GM21723 (cell line): ENCODE measurements around the gene SMPD3.

Source experiments
- ATAC-seq: cut with Tn5 transposase; IDR thresholded peaks from one replicate; pipeline ENCODE4 v1.9.1; 2021; ENCODE audit warnings: mild to moderate bottlenecking, moderate library complexity; ENCODE audit not compliant: unreplicated experiment

Gene SMPD3

DNA sequence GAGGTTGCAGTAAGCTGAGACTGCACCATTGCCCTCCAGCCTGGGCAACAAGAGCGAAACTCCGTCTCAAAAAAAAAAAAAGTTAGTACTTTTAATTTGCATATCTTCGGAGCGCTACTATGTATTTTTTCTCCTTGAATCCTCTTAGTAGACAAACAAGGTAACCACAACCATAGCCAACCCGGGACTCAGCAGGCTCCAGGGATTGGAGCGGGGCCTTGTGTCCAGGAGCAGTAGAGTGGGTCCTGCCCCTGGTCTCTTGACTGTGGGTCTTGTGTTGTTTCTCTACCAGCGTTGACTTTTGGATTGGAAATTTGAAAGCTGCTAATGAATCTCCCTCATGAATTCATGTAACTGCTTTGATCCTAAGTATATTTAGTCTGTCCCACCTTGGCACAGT is 105.2 kb downstream of the SMPD3 start:
- no peak for ATAC-seq

DNA sequence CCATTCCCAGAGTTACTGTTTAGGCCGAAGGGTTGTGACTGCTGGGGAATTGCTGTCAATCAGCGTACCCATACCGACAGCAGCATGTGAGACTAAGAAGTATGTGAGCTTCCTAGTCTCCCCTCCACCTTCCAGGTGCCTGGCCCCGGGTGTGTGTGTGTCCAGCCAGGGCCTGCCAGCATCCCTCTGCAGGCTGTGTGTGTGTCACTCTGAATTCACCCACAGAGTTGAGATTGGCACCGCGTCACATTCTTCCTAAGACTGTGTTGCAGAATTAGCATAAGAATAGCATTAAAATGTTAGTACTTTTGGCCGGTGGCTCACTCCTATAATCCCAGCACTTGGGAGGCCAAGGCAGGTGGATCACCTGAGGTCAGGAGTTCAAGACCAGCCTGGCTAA is 105.7 kb downstream of the SMPD3 start:
- ATAC-seq: no peak

DNA sequence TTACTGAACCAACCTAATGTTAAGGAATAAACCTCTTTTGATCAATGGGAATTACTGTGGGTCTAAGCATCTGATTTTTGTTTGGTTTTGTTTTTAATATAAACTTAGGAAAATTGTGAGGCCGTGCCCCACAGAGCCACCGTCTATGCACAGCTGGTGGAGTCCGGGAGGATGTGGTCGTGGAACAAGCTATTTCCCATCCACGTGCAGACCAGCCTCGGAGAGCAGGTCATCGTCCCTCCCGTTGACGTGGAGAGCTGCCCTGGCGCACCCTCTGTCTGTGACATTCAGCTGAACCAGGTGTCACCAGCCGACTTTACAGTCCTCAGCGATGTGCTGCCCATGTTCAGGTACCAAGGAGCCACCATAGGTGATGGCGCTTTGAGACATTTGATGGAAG is 109.1 kb downstream of the SMPD3 start:
- no peak for ATAC-seq

DNA sequence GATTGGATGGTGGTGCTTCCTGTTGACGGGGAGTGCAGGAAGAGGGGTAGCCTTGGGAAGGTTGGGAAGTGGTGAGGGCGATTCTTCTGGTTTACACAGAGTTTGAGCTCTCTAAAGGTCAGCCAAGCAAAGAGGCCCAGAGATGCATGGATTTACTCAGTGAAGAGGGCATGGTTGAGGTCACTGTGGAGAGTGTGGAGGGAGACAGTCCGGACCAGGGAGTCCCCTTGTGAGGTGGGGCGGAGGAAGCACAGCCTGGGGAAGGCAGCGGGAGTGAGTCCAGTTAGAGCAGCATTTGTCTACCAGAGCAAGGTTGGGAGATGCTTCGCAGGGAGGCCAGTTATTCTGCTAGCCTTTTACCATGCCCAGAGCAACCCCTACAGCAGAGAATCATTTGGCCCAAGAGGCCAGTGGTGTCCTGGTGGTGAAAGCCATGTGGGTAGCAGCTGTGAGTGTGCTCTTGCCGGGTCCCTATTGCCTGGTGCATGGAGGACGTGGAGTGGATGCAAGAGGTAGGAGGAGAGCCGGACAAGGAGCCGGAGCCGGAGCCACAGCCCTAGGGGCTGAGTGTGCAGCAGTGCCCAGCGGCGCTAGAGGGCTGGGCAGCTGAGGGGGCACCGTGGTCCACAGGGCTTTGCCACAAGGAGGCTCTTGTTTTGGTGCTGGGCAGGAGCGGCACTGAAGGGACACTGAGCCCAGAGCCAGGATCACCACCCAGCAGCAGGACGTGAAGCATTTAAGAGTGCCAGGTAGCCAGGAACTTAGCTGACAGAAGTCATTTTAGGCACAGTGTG is 109.8 kb downstream of the SMPD3 start:
- no peak for ATAC-seq

DNA sequence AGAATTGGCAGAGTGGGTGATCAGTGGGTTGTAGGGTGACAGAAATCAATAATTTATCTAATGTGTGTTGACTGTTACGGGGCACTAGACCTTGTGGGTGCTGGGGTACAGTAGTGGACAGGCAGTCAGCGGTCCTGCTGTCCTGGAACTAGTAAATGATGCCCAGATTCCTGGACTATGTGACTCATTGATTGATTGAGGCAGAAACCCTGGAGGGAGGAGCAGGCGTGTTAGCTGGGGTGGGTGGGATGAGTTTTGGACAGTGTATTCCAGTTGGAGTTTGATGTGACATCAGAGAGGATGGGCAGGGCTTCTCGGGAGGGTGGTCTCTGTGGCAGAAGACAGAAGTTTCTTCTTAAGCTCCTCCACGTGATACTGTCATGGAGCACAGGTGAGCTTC is 113.1 kb downstream of the SMPD3 start:
- no peak for ATAC-seq

DNA sequence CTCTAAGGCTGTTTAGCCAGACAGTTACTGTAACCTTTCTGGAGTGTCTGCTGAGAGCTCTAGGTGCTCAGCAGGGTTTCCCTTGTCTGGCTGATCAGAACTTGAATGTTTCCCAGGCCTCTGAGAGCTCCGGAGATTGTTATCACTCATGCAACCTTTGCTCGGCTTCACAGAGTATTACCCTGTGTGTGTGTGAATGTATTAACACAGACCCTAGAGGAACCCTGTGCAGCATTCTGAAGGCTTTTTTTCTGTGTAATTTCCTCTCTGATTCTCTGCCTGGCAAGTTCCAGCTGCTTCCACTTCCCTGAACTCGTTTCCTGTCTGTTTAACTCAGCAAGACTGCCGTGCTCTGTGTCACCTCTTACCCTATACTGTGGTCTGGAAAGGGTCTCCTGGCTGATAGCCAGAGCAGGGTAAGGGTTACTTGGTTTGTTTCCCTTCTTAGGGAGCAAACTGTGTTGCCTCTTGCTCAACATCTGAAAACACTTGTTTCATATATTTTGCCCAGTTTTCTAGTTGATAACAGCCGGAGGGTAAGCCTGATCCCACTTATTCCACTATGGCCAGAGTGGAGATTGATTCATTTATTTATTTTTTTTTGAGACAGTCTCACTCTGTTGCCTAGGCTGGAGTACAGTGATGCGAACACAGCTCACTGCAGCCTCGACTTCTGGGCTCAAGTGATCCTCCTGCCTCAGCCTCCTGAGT is 115.7 kb downstream of the SMPD3 start:
- no peak for ATAC-seq

DNA sequence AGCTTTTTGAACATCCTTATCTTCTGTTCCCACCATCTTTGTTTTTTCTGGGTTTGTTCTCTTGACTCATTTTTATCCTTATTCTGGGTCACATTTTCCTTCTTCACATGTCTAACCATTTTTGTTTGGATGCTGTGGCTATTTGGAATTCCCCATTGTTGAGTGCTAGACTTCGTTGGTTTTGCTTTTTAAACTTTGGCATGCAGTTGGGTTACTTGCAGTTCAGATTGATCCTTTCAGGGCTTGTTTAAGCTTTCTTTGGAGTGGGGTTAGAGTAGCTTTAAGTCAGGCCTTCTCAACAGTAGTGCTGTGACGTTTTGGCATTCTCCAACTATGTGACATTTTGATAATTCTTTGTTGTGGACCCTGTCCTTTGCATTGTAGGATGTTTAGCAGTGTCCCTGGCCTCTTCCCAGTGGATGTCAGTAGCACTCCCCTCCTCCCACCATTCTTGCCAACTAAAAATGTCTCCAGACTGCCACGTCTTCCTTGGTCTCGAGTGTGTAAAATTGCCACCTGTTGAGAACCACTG is 116.4 kb downstream of the SMPD3 start:
- ATAC-seq: no peak

DNA sequence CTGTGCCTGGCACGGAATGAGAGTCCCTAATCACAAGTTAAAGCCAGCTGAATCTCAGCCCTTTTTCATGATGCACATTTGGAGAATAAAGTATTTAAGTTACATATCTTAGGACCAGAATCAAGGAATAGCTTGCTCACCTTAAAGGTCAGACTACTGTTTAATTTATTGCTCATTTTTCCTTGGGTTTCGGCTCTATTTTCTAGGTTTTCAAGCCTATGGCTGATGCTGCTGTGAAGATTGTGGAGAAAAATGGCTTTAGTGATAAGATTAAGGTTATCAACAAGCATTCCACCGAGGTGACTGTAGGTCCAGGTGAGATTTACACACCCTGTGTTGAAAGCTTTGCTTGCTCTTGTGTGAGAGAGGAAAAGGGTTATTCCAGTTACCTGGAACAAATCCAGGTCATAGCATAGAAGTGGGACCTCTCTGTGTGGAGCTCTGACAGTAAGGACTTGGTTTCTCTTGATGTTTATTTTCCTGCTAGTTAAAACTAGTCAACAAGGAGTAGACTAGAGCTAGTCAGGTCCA is 119.4 kb downstream of the SMPD3 start:
- ATAC-seq: no peak

DNA sequence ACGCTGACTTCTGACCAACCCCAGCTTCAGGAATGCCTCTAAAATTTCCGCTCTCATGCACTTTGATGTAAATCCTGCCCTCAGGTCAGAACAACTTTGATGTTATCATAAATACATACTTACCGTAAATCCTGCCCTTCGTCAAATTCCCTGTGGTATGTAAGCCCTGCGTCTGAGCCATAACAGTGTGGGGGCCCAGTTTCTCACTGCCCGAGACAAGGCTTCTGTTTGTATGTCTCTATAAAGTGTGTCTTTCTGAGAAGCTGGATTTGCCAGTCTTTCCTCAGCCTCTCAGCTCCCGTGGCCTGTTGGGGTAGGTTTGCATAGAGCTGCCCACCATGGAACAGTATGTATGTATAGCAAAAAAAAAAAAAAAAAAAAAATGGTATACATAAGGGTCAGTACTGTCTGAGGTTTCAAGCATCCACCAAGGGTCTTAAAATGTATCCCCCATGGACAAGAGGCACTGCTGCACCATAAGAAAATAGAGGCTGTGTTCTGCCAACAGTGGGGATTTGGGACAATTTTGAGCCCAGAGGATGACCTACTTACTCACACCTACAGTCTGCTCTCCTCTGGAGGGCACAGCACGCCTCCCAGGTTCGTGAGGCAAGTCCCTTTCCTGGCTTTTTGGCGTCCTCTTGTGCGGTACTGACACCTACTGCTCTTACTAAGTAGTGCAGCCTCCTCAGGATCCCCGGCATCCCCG is 120.0 kb downstream of the SMPD3 start:
- ATAC-seq: no peak

DNA sequence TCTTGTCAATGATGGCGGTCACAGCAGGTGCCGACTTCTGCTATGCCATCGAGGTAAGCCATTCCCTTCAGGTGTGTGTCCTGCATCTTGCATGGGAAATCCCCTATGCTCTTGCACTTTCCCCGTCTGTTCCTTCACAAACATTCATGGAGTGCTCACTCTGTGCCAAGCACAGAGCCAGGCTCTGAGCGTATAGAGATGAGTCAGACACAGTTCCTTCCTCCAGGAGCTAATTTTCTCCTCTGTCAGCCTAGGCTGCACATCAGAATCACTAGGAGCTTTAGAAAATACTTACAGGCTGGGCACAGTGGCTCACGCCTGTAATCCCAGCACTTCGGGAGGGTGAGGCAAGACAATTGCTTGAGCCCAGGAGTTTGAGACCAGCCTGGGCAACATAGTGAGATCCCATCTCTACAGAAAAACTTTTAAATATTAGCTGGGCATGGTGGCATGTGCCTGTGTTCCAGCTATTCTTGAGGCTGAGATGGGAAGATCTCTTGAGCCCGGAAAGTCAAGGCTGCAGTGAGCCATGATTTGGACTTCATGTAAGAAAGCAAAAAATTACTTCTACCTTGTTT is 123.4 kb downstream of the SMPD3 start:
- ATAC-seq: no peak

DNA sequence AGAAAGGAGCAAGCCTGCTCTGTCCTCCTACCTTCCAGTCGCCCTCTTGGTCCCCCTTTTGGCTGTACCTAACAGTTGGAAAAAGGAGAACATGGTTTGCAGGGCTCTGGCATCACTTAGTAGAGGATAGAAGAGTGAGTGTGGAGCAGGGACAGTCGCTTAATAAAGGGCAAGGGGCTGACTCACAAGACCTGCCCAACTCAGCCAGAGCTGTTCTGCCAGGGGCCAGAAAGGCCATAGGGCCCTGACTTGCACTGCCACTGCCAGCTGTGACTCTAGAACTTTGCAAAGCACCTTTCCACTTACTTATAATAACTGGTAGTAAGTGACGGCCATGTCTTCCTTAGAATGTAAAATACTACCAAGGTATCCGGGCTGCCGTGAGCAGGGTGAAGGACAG is 124.0 kb downstream of the SMPD3 start:
- ATAC-seq: no peak

DNA sequence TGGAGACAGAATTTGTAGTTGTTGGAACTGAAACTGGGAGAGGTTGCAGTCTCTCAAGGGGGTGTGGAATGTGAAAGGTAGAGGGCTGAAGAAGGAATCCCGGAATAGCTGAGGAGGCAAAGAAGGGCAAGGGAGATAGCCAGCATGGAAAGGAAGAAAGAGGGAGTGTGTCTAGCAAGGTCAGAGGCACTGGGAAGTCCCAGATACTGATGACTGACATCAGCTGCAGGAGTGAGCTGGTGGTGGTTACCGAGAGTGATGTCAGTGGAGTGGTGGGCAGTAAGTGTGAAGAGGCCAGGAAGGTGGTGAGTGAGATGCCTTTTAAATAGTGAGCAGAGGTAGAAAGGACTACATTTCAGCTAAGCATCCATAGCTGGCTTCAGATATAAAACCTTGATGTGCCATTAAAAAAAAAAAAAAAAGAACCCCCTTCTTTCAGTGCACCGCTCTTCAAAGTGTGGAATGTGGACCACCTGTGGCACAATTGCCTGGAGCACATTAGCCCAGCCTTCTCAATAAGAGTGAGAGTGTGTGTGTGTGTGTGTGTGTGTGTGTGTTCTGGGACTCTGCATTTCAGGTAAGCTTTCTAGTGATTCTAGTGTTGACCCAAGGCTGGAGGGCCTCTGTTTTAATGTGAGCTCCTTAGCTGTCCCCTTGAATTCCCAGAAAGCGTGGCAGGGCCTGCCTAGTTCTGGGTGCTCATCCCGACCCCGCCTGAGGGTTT is 129.0 kb downstream of the SMPD3 start:
- ATAC-seq: peak; percentile 63

DNA sequence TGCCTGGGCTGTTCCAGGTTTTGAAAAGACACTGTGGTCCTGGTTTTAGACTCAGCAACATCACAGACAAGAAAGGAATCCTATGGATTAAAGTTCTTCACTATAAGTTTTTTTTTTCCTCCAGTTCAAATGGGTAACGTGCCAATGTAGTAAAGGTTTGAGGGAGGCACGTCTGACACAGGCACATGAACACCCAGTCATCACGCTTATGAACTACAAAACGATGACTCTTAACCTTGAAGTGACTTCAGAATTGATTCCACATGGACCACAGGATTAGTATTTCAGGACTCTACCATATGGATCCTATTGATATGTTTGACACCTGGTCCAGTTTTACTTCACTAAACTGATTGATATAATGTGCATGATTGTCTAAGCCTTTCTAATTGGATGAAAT is 135.2 kb downstream of the SMPD3 start:
- no peak for ATAC-seq

DNA sequence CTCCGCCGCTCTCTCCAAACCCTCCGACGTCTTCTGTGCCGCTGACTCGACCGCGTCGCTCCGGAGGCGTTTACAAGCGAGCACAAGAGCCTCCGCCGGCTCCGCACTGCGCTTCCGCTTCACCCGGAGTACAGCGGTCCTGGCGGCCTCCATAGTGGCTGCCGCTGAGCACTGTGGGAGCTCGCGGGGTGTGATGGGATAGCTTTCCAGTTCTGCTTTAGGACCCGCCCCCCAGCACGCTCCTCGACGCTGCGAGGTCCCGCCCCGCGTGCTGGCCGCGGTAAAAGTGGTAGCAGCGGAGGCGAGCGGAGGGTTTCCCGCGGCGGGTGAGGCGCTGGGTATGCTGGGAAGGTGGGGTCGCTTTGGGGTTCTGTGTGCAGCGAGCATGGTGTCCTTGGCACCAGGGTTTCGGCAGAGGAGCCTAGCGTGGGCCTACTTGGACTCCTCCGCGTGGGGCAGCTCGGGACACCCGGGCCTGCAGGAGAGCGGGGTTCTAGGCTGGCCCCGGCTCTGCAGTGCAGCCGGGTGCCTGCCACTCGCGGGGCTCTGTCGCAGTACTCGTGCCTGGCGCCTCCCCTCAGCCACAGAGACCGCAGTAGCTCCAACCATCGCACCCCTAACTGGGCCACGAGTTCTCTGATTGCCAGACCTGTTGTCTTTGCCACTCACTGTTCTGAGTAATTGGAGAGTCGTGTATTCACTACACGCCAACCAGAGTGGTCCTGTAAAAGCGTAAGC is 137.4 kb downstream of the SMPD3 start, which contains the start of the genes PRMT7 and SLC7A6OS:
TSS of gene PRMT7 (plus strand) at position 246 of the 738 bp plus-strand sequence. CDS start 4,961 bp downstream, outside the sequence.
TSS of gene SLC7A6OS (minus strand) at position 173 of the 738 bp plus-strand sequence. CDS start at position 153, 20 bp downstream.
- peak; percentile 98 for ATAC-seq

DNA sequence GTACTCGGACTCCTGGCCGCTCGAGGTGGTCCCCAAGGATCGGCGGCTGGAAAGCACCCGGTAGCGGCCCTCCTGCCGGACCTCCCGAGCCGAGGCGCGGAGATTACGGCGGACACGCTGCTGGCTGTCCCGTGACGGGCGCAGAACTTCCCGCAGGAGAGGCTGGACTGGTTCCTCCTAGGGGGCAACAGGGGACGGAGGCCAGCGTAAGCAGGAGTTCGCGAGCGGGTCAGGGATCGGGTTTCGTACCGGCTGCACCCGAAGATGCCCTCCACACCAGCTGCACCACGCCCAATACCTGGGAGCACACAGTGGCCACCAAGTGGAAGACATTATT is 137.9 kb downstream of the SMPD3 start:
- peak; percentile 41 for ATAC-seq

DNA sequence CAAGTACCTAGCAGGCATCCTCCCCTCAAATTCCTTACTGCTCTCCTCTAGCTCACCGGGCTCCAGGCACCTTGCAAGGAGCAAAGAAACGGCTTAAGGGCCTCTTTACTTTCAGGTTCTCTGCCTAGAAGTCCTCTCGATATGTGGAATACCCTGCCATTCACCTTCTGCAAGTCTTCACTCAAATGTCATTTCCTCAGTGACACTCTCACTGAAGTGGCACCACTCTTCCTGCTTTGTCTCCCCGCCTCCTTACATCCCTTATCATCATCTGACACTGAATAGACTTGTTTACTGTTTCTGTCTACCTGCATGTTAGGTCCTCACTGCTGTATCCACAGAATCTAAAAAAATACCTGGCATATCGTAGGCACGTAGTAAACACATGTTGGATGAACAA is 138.5 kb downstream of the SMPD3 start:
- no peak for ATAC-seq
